HG03196 (cell line): ENCODE results near the gene ALKBH7.

Experiments used
- ATAC-seq: cut with Tn5 transposase; IDR thresholded peaks from one replicate; pipeline ENCODE4 v1.9.1; 2021; ENCODE audit not compliant: unreplicated experiment

ALKBH7 gene

GRCh38 chr19:6424195-6424938, 51.8 kb downstream of the ALKBH7 start, which contains the start of gene KHSRP:
Gene KHSRP (minus strand): TSS chr19:6424811. CDS start chr19:6424701, 110 bp downstream.
- ATAC-seq = no peak
